Stimulated activated CD4-positive, alpha-beta T cell treated with anti-CD3 and anti-CD28 coated beads, Interleukin-15, amount 100 ng/mL, for 24 hours (primary cell): ENCODE measurements around the gene RRBP1.

Experiments
- DNase-seq: peaks from one replicate; pipeline ENCODE4 v3.0.0-alpha.2; 2020

The RRBP1 gene

DNA sequence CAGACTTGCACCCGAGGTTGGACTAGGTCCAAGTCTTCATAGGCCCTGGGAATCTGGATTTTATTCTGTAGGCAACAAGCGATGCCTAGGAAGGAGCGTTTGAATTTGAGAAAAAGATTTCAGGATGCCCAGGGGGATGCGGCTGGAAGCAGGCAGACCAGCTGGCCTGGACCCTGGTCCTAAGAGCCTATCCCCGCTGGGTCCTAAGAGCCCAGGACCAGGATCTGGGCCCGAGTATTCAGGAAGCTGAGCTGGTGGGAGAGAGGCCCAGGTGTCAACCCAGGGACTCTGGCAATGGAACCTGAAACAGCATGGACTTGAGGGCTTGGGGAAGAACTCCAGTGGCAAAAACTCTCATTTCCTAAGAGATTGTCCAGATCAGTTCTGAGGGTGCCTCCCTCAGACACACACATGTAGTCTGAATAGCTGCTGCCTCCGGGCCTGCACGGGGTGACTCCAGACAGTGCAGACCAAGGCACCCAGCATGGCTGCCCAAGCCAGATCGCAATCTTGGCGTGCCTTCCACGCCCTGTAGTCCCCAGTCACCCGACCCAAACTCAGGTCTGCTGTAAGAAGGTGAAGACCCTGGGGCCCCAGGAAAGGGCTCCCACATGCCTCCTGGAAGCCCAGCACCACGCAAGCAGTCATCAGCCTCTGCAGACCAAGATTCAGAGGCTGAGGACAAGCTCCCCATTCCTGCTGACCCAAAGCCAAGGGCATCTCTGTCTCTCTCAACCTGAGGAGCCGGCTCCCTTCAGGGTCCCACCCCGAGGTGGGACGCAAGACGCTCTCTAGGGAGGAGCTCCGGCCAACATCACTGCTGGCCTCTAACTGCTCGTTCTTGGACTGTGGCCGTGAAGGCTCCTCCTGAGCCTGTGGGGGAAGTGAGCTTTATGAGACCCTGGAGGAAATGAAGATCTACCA is 34.4 kb downstream of the RRBP1 start:
- no peak for DNase-seq

DNA sequence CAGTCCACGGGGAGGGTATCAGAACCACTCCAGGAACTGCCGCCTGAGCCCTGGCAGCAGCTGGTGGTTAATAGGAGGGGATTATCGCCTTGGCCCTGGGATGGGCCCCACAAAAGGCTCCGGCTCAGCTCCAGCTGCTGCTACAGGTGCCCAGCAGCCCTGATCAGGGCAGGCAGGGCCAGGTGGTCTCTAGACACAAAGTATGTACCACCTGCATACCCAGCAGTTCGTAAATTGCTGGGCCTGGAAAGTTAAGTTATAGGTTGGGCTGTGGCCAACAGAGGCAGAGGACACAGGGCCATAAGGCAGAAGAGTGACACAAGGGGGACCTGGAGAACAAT is 35.1 kb downstream of the RRBP1 start:
- no peak for DNase-seq

DNA sequence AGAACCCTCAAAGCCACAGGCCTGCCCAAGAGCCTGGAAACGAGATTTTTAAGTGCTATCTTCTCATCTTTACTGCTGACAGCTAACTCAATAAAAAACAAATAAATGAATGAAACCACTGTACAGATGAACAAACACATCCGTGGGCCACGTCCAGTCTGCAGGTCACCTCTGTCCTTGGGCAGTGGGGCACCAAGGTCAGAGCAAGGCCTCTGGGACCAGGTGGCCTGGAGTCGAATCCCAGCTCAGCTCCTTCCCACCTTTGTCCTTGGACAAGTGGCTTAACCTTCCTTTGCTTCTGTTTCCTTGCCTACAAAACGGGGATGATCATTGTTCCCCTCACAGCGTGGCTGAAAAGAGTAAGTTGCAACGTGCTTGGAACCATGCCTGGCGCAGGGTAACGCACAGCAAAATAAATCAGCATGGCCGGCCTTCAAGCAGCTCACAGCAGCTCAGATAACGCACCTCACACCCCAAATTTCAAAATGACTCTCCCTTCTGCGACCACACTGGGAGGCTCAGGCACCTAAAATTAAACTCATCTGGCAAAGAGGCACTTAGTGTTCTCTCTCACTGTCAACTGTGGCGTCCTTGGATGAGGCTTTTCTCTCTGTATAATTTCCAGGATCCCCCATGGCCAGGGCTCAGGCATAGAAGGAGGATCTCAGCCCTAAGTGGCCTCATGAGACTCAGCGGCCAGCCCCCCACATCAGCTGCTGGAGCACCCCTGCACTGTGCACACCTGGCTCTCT is 35.7 kb downstream of the RRBP1 start:
- no peak for DNase-seq

DNA sequence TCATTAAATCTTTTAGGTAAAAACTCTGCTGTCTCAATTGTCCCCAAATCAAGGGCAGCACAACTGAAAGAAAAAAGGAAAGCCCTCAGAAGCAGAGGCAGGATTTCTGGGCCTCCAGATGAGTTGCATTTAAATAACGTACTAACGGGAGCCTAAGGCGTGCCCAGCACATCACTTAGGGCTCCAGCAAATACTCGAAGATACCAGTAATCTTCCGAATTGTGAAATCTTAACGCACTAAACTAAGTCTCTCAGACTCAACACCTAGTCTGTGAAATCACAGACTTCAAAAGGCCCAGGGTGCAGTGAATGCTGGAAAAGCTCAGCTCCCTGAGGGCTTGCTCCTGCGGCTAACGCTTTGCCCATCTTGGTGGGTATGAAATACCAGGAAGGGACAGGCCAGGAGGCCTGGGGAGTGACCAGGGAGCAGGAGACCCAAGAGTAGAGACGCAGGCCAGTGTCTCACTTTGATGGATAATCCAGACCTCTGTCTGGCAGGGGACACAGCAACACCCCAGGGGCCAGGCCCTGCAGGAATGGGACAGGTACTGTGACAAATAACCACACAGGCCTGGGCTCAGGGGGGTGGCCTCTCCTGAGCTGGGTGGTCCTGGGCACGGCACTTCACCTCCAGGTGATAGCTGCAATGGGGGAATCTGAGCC is 36.4 kb downstream of the RRBP1 start:
- DNase-seq = no peak

DNA sequence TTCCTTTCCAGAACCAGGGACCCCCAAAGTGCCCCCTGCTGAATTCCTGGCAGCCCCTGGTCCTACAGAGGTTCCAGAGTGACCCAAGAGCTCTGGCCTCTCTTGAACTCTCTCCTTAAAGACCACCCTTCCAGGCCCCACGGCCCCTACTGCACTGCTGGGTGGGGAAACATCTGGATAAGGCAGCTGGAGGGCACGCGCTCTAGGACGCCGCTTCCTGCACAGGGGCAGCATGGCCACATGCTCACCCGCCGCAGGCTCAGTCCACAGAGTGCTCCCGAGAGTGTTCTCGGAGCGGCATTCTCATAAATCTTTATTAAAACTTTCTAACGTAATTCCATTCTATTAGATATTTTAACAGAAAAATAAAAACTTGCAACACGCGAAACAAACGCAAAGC is 37.0 kb downstream of the RRBP1 start:
- no peak for DNase-seq

DNA sequence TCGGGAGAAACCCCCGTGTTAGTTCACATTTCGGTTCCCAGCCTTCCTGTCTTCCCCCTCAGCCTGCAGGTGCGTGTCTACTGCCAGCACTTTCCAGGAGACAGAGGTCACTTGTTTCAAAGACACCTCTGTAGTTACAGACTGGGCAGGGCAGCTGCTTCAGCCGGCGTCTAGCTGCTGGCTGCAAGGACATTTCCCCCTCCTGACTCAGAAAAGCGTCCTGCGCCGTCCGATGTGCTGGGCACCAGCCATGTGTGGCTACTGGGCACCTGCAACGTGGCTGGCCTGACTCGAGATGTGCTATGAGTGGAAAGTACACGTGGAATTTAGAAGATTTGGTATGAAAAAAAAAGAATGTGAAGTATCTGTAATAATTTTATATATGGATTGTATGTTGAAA is 37.6 kb downstream of the RRBP1 start:
- no peak for DNase-seq

DNA sequence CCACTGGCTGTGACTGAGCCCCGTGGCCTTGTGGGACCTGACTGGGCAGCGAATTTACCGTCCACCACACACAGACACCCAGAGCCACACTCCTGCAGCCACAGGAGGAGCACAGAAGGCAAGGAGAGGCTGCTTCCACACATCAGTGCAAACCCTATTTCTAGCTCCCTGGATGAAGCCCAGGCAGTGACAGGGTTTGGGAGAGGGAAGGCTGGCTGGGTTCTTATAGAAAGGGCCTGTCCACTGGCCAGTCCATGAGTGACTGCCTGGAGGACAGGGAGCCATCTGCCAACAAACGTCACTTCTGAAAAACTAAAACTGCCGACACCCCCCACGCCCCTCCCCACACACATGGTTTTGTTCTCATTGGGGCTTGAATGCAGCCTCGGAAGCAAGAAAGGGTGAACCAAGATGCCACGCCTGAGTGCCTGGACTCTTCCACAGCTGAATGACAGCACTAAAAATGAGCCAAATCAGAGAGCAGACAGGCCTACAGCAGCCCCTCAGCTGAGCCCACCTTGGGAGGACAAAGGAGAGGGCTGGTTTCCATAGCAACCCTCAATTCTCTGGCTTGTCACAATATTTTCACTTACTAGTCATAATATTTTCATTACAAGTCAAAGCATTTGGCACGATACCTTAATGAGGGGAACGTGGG is 38.4 kb downstream of the RRBP1 start:
- no peak for DNase-seq

DNA sequence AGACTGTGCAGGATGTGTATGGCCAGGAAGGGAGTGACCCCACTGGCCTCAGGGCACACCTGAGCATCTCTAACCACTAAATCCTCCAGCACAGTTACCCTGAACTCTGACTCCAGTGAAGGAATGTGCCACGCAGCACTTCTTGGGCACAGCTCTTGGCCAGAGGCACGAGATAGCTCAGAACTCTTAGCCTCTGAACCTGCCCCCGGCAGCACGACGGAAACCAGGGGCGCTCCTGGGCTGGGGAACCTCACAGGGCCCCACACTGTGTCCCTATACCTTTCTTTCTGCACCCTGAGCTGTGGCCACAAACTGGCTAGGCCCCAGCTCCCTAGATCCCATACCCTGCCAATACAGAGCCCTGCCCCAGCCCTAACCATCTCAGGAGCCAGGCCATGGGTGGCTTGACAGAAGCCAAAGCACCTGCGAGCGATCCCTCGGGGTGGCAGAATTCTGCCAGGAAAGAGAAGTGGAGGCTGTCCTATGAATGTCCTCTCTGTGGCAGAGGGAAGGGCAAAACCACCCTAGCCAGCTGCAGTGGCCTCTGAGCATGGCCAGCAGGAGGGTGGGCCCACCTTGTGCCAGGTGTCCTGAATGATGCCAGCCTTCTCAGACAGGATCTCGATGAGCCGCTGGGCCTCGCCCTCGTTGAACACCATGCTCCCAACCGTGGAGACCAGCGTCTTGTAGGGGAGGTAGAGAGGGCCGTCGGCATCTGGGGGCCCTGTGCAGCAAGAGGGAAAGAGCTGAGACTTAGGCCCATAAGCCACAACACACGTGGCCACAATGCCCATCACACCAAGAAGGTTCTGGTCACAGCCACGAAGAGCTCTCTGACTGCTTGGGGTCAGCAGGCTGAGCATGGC is 39.4 kb downstream of the RRBP1 start:
- no peak for DNase-seq

DNA sequence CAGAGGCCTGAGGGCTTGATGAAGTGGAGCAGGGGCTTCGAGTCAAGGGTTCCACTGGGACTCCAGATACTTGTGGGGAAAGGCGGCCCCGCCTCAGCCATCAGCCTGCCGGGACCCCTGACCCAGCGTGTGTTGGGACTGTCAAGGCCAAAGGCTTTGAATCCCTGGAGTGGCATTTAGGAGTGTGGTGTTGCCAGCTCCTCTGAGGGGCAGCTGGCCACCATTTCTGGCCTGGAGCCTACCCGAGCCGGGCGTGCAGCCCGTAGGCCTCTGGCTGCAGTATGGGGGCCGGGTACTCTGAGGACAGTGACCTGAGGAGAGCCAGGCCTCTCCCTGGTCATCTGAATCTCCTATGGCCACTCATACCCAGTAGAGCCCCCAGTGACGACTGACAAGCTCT is 40.0 kb downstream of the RRBP1 start:
- no peak for DNase-seq

DNA sequence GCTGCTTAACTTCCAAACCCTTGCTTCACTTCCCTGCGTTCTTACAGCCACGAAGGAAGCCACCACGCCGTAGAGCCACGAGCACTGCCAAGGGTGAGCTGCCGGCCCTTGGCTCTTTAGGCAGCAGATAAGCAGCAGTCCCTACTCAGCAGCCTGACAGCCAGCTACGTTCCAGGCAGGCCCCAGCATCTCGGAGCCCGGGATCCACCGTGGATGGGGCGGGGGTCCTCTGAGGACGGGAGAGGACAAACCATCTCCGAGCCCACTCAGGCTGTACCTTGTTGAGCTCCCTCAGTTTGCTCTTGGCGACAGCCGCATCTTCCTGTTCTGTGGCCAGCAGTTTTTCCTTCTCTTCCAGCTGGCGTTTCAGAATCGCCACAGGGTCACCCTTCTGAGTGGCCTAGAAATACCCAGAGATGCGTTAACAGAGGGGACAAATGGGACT is 40.5 kb downstream of the RRBP1 start:
- no peak for DNase-seq

DNA sequence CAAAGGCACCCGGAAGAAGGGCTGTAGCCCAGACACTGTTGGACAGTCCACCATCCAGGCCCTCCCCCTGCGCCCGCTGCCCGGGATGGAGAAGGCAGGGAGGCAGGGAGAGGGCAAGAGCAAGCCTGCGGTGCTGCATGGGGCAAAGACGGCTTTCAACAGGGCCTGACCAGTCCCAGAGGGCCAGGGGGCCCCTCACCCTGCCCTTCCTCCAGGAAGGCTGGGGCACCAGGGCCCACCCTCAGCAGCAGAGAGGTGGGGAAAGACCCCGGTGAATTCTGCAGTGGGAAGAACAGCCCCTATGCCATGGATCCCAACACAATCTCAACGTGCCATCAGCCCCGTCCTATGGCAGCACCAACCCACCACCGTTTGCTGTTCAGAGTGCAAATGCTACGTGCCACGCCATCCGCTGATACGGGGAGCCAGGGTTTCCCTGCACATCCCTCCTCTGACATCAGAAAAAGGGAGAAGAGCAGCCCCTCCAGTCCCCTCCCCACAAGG is 41.1 kb downstream of the RRBP1 start:
- no peak for DNase-seq

DNA sequence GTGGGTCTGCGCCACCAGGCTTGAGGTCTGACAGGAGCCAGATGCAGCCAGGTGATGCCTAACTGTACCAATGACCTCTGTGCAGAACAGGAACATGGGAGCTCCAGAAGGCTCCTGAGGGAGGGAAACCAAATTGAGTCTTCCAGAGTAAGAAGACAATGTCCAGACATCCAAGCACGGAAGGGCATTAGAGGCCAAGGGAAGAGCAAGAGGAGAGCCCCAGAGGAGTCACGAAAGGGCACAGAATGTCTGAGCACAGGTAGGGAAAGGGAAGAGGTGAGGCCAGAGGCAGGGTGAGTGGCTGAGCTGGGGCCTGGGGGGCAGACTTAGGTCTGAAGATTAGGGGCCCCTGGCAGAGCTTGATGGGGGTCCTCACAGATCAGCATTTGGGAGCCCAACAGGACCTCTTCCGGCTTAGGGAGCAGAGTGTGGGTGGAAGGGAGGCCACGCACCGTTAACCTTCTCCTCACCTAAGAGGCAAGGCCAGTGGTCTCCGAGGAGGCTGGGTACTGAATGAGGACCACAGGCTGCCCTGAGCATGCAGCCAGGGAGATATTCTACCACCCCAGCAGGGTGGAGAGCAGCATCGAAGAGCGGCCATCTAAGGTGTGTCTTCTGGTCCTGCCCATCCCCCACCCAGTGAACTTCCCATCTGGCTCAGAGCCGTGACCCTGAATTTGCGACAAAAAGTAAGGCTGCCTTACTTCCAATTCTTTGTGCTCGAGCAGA is 41.7 kb downstream of the RRBP1 start:
- no peak for DNase-seq

DNA sequence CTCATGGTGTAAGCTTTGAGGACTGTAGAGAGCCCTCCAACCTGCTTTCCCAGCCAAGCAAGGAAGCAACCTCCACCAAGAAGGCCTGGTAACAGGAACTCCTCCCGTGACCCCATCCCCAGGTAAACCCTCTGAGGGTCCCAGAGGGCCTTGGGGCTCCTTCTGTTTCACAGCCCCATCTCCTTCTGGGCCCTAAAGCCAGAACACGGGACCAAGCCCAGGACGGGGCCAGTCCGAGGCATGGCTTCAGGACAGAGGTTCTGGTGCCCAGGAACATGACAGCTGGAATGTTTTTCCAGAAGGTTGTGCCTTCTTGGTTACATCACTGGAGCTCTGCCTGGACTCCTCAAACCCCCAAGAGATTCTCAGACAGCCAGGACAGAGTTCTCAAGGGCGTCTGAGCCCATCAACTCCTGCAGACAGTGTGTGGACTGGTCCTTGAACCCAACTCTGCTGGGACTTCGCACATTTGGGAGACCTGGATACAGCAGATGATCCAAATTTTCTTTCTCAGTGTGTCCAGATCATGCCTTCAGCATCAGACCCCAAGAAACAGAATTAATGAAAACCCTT is 43.1 kb downstream of the RRBP1 start:
- no peak for DNase-seq

DNA sequence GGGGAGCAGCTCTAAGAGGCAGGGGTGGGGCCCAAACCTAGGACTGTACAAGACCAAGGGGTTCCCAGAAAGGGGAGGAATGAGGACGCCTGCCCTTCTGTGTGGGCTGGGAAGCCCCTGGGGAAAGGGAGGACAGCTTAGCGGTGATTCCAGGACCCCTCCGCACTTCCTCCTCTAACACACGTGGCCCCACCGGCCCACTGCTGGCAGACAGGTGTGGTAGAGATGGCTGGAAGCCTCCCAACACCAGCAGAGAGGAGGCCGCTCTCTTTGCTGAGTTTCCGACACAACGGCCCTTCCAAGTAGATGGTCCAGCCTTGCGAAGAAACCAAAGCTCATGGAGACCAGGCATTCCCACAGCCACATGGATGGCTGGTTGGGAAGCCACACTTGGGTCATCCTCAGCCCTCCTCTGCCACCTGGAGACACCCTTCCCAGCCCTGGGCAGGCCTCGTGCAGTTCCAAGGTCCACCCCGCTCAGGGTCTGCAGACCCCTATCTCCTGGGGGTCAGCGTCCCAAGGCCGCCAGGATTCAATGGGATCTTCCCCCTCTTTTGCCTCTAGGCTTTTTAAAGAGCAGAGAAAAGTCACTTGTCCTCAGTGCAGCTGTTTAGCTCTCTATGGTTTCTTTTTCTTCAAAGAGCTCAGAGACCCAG is 43.9 kb downstream of the RRBP1 start:
- no peak for DNase-seq

DNA sequence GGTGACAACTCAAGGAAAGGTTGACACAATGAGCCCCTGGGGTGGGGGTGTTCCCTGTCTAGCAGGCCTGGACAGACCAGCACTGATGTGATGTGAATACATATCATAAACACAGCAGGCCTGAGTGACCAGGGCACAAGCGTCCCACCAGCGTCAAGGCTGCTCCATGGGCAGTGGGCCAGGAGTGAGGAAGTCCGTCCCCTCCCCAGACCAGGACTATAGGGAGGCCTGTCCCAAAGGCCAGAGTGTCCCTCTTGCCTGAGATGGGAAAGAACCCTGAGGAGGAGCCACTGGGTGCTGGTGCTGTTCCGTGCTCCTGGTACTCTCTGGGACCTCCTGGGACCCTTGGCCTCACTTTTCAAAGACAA is 44.6 kb downstream of the RRBP1 start:
- DNase-seq = no peak

DNA sequence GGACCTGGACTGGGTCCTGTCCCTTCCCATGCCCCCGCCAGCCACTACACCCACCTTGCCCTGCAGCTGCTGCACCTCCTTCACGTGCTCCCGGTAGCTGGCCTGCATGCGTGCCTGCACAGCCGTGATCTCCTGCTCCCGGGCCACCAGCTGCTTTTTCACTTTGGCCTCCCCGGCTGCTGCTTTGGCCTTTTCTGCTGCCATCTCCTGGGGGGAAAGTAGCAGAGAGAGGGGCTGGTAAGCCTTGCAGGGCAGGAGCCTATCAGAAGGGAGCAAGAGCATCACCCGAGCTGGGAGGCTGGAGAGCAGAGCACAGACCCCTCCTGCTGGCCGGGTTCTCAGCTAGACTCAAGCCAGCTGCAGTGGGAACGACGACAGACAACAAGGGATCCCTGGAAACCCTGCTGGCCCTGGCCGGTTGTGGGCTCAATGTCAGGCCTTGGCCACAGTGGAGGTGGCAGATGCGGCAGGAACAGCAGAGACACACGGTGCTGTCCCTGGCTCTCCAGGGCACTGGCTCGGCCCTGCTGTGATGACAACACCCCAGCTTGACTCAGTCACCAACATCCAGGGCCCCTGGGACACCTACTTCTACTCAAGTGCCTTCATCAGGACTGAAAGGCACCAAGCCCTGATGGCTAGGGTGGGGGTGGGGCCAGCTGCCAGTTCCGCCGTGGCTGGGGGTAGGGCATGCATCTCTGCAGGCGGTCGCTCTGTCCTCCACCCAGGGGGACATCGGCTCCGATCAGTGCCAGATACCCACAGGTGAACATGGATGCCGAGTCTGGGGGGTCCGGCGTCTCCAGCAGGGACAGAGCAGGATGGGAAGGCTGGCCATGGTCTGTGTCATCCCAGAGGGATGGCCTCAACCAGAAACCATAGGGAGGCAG is 45.3 kb downstream of the RRBP1 start:
- DNase-seq = no peak

DNA sequence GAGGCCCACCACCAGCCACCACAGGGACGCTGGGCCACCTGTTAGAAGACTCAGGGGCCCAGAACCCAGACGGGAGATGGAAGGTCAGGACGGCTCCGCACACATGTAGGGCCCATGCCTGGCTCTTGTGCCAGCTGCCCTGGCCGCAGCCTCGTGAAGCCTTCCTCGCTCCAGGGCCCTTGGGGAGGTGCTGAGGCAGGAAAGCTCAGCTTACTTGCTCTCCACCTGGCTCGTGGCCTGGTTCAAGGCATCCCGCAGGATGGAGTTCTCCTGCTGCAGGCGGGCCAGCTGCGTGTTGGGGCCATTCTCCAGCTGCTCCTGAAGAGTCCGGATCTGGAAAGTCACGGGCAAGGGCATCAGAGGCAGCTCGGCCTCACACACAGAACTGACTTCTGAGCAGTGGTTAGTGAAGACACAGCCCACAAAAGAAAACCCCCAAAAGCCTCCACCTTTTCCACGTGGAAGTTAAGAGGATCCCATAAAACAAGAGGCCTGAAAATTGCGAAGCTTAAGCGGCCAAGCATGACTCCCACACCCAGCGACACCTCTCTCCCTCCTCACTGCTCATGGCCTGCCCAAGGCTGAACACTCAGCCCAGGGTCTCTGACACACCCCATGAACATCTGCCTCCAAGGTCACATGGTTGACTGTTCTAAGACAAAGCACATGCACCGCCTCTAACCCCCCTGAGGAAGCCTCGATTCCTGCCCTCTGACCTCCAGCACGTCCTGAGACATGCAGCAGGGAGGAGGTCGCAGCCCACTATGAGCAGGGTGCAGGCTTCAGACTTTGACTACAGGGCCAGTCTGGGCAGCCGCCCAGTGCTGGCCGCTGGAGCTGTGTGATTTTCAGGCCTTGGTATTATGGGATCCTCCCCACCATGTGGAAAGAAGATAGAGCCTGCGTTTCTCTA is 46.5 kb downstream of the RRBP1 start:
- DNase-seq = no peak

DNA sequence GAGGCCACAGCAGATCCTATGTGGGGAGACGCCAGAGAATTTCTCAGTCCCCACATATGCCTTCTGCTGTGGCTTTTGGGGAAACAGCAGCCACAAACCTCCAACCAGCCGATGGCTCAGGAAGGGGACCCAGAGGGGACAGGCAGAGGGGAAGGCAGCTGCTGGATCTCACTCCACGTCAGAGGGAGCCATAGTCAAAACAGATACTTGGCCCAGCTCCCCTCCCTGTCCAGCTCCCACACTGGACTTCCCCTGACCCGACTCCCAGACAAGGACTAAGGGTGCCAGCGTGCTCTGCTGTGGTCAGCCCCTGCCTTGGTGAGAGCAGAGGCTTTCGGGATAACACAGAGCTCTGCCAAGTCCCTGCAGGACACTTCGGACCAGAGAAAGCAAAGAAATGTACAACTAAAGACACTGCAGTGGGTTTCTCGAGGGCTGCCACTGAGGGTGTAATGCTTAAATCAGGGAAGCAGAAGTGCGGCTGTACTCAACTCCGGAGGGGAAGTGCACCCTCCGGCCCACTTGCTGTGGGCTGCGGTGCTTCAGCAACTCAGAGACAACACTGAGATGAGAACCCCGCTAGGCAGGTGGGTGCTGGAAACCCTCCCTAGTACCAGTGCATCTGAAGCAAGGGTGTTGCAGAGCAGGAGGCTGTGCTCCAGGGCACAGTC is 47.2 kb downstream of the RRBP1 start:
- DNase-seq = no peak
